K562 (cell line): ENCODE data around the gene TECPR1. TPM values are rescaled to one million over a fixed set of nuclear protein-coding genes. Genes with fewer than 3 reads are reported as not detected.

Experiments
- CXXC5 ChIP-seq: fragments of 250-450 bp; sonication (Bioruptor Pico); IDR thresholded peaks from 2 replicates; pipeline ENCODE4 v1.8.0; 2022; ENCODE audit warnings: inconsistent platforms, mild to moderate bottlenecking, moderate library complexity
- HNRNPK ChIP-seq: fragments of 200-400 bp; formaldehyde crosslinking; IDR thresholded peaks from one replicate; pipeline ENCODE4 v1.6.1; 2018; ENCODE audit warnings: mild to moderate bottlenecking, low read depth, low read length; ENCODE audit not compliant: poor library complexity, severe bottlenecking
- HNRNPL ChIP-seq: fragments of 200-400 bp; formaldehyde crosslinking; IDR thresholded peaks from 2 replicates; pipeline ENCODE4 v1.6.1; 2017; ENCODE audit warnings: low read depth, mild to moderate bottlenecking, low read length
- JUND ChIP-seq, 2 experiments: IDR thresholded peaks; 2 replicates in 1 of 2; 3 replicates in 1 of 2; pipeline ENCODE4 v1.6.1; 2011; ENCODE audit warnings: borderline replicate concordance in 2 of 2, low read depth in 2 of 2, low read length in 2 of 2, improper control_type of control experiment in 1 of 2, missing biosample characterization in 1 of 2, missing genetic modification characterization in 1 of 2, missing genetic modification reagents in 1 of 2
- KLF13 ChIP-seq: fragments of 450-650 bp; IDR thresholded peaks from 2 replicates; pipeline ENCODE4 v1.6.1; 2016; ENCODE audit warnings: missing genetic modification characterization, low read depth, mild to moderate bottlenecking, missing compliant biosample characterization, moderate library complexity, borderline replicate concordance
- KLF16 ChIP-seq: IDR thresholded peaks from 2 replicates; pipeline ENCODE4 v1.6.1; 2016; ENCODE audit warnings: antibody characterized with exemption
- MYC ChIP-seq, 2 experiments: fragments of 250-450 bp in 1 of 2; sonication (Bioruptor Pico) in 1 of 2; IDR thresholded peaks; 2 replicates each; pipeline versions ENCODE4 v1.5.1 to v1.6.1; 2012 to 2021; ENCODE audit warnings: low read depth in 2 of 2, borderline replicate concordance in 1 of 2, improper control_type of control experiment in 1 of 2, low read length in 1 of 2, mild to moderate bottlenecking in 1 of 2, moderate library complexity in 1 of 2
- POLR2G ChIP-seq: fragments of 200-400 bp; formaldehyde crosslinking; IDR thresholded peaks from 2 replicates; pipeline ENCODE4 v1.6.1; 2017; ENCODE audit warnings: low read depth, mild to moderate bottlenecking, antibody characterized with exemption, low read length, moderate library complexity
- RNF2 ChIP-seq: sonication (generic); IDR thresholded peaks from 2 replicates; pipeline ENCODE4 v1.6.1; 2016
- TOE1 ChIP-seq, 2 experiments: fragments of 450-650 bp in 1 of 2; sonication (generic) in 1 of 2; formaldehyde crosslinking in 1 of 2; IDR thresholded peaks; 2 replicates each; pipeline versions ENCODE4 v1.7.1 to v1.8.0; 2016 to 2022; ENCODE audit warnings: borderline replicate concordance in 2 of 2, mild to moderate bottlenecking in 2 of 2, antibody characterized with exemption in 1 of 2, inconsistent platforms in 1 of 2, low read depth in 1 of 2, missing genetic modification reagents in 1 of 2, moderate library complexity in 1 of 2
- polyA plus RNA-seq, 8 experiments: library from polyadenylated mRNA; depleted of rRNA in 4 of 8; stranded (reverse) in 5 of 8; unstranded in 3 of 8; fragments of >200 nt; fragmentation: Nextera tagmentation in 2 of 8; fragmentation: Illumina TruSeq in 1 of 8; extraction: Ambion mirVana in 2 of 8; extraction: Trizol in 1 of 8; gene quantifications; 2 replicates each; pipeline versions ENCODE4 v1.2.1 to v1.2.3, GENCODE V29; 2011 to 2014; ENCODE audit warnings: inconsistent platforms in 1 of 8, missing spikeins in 1 of 8
- total RNA-seq, 7 experiments: library from RNA; depleted of rRNA in 6 of 7; stranded (reverse); fragments of >200 nt in 6 of 7; fragmentation: Illumina TruSeq in 2 of 7; extraction: Trizol in 2 of 7; gene quantifications; 2 replicates each; pipeline versions ENCODE4 v1.2.1 to v1.2.3, GENCODE V29; 2011 to 2021; ENCODE audit warnings: low replicate concordance in 1 of 7
- TF ChIP-seq, protein P1 (sequence below): sonication (generic); formaldehyde crosslinking; IDR thresholded peaks from 2 replicates; pipeline ENCODE4 v1.8.1; 2022; ENCODE audit warnings: missing genetic modification reagents
- TF ChIP-seq, protein P2 (sequence below), 2 experiments: fragments of 450-650 bp; conservative IDR thresholded peaks; 2 replicates each; pipeline ENCODE4 v1.6.1; 2017; ENCODE audit warnings: mild to moderate bottlenecking in 2 of 2, moderate library complexity in 2 of 2
- TF ChIP-seq, protein P3 (sequence below): fragments of 450-650 bp; formaldehyde crosslinking; IDR thresholded peaks from 2 replicates; pipeline ENCODE4 v1.4.0; 2020; ENCODE audit warnings: mild to moderate bottlenecking, moderate library complexity

Gene TECPR1
- total and polyA plus RNA-seq, 9 of the 15 experiments (the other 6 are each of a cell fraction or from before 2014, with no cell fraction given), result 0.17 to 15.0 (median 2.2) TPM

DNA sequence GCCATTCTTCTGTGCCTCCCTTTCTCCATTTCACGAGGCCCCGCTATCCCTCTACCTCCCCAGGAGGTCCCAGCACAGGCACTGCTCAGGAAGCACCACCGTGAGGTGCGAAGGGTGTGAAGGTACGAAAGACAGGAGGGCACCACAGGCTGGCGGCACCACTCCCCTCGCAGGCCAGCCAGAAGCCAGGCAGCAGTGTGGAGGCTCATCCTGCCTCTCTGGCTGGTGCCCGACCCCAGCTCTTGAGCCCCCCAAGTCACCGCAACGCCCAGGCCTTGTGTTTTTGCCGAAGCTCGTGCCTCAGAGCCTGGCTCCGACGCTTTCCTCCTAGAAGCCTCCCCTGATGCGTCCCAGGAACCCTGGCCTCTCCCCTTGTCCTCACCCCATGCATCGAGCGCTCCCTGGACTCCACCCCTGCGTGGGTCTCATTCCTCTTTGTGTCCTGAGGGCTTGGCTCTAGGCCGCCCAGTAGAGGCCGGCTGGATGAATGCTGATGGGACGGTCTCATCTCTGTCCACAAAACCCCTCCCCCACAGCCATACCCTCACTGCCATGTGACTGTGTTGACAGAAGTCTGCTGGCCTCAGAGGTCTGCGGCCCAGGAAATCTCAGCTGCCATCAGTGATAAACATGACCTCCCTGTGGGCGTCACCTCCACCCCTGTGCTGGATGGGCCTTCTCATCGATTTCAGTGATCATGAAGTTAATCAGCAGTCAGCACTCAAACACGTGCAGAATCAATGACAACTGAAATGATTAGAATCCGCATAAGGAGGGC lies 48.8 kb upstream of the TECPR1 start (continued):
- TF ChIP-seq, protein P1, sequence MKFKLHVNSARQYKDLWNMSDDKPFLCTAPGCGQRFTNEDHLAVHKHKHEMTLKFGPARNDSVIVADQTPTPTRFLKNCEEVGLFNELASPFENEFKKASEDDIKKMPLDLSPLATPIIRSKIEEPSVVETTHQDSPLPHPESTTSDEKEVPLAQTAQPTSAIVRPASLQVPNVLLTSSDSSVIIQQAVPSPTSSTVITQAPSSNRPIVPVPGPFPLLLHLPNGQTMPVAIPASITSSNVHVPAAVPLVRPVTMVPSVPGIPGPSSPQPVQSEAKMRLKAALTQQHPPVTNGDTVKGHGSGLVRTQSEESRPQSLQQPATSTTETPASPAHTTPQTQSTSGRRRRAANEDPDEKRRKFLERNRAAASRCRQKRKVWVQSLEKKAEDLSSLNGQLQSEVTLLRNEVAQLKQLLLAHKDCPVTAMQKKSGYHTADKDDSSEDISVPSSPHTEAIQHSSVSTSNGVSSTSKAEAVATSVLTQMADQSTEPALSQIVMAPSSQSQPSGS, result no peak
- no peak for TF ChIP-seq HNRNPL
- TF ChIP-seq, protein P2, sequence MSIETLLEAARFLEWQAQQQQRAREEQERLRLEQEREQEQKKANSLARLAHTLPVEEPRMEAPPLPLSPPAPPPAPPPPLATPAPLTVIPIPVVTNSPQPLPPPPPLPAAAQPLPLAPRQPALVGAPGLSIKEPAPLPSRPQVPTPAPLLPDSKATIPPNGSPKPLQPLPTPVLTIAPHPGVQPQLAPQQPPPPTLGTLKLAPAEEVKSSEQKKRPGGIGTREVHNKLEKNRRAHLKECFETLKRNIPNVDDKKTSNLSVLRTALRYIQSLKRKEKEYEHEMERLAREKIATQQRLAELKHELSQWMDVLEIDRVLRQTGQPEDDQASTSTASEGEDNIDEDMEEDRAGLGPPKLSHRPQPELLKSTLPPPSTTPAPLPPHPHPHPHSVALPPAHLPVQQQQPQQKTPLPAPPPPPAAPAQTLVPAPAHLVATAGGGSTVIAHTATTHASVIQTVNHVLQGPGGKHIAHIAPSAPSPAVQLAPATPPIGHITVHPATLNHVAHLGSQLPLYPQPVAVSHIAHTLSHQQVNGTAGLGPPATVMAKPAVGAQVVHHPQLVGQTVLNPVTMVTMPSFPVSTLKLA (conservative IDR thresholded peaks at IDR 0.05), result peak; percentile 78 to 86
- no peak for TF ChIP-seq HNRNPK
- TF ChIP-seq MYC (IDR thresholded peaks at IDR 0.05; ENCODE audit: low read depth, low read length), result peak; percentile 54; the same call in 1 of the 2 replicates
- TF ChIP-seq MYC (CRISPR knock-in tag; IDR thresholded peaks at IDR 0.05; ENCODE audit: borderline replicate concordance, low read depth), result no peak
- 0 out of 2 replicates have a peak, but pooled peaks have one; percentile 35 for TF ChIP-seq TOE1 (IDR thresholded peaks at IDR 0.05; ENCODE audit: borderline replicate concordance)
- no peak for TF ChIP-seq TOE1 (CRISPR knock-in tag; IDR thresholded peaks at IDR 0.05; ENCODE audit: borderline replicate concordance, low read depth)
- peak; percentile 35; the same call in 1 of the 2 replicates for TF ChIP-seq KLF16
- TF ChIP-seq POLR2G, result peak; percentile 45; the same call in 1 of the 2 replicates
- TF ChIP-seq JUND (IDR thresholded peaks at IDR 0.05; ENCODE audit: borderline replicate concordance, low read depth, low read length), result peak; percentile 35; the same call in 1 of the 2 replicates
- no peak; the same call in 2 of the 3 replicates for TF ChIP-seq JUND (tag; IDR thresholded peaks at IDR 0.05; ENCODE audit: borderline replicate concordance, low read depth, low read length)
- peak; percentile 48; the same call in 1 of the 2 replicates for TF ChIP-seq RNF2
- TF ChIP-seq, protein P3, sequence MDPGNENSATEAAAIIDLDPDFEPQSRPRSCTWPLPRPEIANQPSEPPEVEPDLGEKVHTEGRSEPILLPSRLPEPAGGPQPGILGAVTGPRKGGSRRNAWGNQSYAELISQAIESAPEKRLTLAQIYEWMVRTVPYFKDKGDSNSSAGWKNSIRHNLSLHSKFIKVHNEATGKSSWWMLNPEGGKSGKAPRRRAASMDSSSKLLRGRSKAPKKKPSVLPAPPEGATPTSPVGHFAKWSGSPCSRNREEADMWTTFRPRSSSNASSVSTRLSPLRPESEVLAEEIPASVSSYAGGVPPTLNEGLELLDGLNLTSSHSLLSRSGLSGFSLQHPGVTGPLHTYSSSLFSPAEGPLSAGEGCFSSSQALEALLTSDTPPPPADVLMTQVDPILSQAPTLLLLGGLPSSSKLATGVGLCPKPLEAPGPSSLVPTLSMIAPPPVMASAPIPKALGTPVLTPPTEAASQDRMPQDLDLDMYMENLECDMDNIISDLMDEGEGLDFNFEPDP, result no peak
- 0 out of 2 replicates have a peak, but pooled peaks have one; percentile 20 for TF ChIP-seq KLF13 (tag)
- TF ChIP-seq CXXC5, result peak; percentile 40; the same call in 1 of the 2 replicates
